ENCODE results near the gene CLK1.
"Not testable (repeated sequence)": the region's sequence is repeated elsewhere in the genome, so short reads cannot be mapped to it uniquely, and the experiment has no call there.

The CLK1 gene

GRCh38 chr2:200850512-200851256 lies 13.8 kb downstream of the CLK1 start:
- no peak for DNase-seq

GRCh38 chr2:200847939-200848338 lies 16.5 kb downstream of the CLK1 start:
- no peak for DNase-seq

- DNase-seq: no peak
These were observed 17.2 kb downstream of the CLK1 start for GRCh38 chr2:200847269-200847668.

GRCh38 chr2:200845669-200846325 lies 18.7 kb downstream of the CLK1 start:
- peak; percentile 38 for DNase-seq

GRCh38 chr2:200845194-200845593 lies 19.3 kb downstream of the CLK1 start:
- DNase-seq: no peak

- DNase-seq: no peak
These were observed 20.2 kb downstream of the CLK1 start for GRCh38 chr2:200843993-200844948.

- no peak for DNase-seq
These were observed 24.9 kb downstream of the CLK1 start for GRCh38 chr2:200839513-200839912.

- no peak for DNase-seq
These were observed 29.8 kb downstream of the CLK1 start for GRCh38 chr2:200834701-200835100.

GRCh38 chr2:200829258-200829655 lies 35.2 kb downstream of the CLK1 start:
- no peak for DNase-seq

- DNase-seq: no peak
These were observed 35.7 kb downstream of the CLK1 start for GRCh38 chr2:200828572-200829257.

DNA sequence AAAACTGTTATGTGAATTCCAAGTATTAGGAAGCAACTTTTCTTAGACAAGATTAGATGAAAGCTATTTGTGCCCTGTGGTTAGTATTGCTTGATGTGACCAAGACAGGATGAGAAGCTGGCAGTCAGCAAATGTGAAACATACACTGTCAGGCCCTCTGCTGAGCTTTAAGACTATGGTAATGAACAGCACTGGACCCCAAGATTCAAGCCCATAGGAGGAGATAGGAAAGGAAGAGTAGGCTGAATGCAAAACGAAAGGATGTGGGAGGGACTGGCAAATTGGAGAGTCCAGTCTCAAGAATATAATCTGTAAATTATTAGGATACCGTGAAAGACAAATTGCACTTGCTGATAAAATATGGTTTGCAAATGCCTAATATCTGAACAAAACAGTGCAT lies 36.4 kb downstream of the CLK1 start:
- DNase-seq: no peak

GRCh38 chr2:200821686-200822245 lies 42.7 kb downstream of the CLK1 start:
- no peak for DNase-seq

DNA sequence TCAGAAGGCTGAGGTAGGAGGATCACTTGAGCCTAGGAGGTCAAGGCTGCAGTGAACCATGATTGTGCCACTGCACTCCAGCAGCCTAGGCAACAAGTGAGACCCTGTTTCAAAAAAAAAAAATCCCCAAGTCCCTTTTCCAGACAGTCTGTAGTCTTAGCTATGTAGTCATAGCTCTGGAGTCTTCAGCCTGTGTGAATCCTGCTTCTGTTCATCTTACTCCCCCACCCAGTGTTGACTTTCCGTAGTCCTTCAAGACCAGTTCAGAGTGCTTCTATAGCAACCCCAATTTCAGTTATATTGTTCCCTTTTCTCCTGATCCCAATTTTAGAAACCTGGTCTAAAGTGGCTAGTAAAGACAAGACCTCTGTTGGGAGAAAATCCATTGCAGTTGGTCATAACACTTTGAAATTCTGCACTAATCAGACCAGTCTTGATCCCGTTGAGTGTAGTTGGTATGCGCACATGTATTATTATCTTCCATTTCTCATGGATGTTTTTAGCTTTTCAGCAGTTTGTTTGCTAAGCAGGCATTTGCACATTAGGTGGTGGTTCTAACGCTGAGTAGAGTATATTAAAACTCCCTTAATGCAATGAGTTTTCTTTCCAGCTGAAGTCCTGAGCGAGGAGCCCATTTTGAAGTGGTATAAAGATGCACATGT lies 43.8 kb downstream of the CLK1 start:
- no peak for DNase-seq

GRCh38 chr2:200818732-200819131 lies 45.7 kb downstream of the CLK1 start:
- DNase-seq: not testable (repeated sequence)

DNA sequence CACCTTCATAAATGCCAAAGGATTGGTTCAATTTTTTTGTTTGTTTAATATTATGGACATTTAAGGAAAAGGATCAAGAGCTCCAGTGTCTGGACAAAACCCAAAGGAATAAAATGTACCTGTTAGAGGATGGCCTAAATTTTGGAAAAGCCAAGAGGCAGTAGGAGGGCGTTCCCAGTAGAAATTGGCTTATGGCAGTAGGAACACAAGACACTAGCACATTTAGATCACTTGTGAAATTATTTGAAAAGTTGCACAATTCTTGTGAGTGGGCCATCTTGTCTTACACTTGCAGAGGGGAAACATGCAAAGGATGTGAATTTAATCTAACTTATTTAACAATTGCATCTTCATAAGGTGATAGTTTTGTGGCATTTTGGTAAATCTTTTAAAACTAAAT lies 49.5 kb downstream of the CLK1 start:
- peak; percentile 37 for DNase-seq

GRCh38 chr2:200814276-200814815 lies 50.1 kb downstream of the CLK1 start:
- no peak for DNase-seq

DNA sequence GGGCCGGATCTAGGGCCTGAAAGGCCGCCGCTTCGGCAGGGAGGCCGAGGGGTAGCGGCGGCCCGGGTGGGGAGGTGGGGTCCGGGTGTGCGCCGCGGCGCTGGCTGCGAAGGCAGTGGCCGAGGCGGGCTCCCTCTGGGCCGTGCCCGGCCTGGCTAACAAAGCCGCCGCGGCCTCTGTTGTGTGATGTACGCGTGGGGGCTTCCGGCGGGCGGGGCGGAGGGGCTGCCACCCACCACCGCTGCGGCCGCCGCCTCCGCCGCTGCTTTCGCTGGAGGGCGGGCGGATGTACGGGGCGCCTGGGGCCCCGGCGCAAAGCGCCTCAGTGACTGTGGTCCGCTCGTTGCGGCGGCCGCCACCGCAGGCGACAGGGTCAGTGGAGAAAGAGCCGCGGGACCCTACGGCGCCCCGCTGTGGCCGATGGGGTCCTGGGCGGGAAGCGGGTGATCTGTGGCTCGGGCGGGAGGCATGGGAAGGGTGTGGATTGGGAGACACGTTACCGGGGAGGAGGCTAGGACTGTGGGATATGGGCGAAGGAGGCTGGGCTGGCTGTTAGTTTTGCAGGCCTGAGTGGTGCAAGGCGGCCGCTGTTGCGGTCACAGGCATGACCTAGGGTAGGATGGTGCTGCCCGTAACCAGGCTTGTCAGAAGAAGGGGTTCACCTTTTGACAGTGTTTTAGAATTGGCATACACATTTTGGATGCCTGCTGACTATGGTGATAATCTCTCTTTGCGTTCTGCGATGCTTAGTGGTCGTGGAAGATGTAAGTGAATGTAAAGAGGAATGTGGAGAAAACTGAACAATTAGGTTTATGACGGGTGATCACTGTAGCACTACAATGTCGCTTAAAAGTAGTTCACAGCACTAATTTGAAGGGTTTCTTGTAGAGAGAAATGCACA lies 52.1 kb downstream of the CLK1 start:
- DNase-seq: peak; percentile 85

DNA sequence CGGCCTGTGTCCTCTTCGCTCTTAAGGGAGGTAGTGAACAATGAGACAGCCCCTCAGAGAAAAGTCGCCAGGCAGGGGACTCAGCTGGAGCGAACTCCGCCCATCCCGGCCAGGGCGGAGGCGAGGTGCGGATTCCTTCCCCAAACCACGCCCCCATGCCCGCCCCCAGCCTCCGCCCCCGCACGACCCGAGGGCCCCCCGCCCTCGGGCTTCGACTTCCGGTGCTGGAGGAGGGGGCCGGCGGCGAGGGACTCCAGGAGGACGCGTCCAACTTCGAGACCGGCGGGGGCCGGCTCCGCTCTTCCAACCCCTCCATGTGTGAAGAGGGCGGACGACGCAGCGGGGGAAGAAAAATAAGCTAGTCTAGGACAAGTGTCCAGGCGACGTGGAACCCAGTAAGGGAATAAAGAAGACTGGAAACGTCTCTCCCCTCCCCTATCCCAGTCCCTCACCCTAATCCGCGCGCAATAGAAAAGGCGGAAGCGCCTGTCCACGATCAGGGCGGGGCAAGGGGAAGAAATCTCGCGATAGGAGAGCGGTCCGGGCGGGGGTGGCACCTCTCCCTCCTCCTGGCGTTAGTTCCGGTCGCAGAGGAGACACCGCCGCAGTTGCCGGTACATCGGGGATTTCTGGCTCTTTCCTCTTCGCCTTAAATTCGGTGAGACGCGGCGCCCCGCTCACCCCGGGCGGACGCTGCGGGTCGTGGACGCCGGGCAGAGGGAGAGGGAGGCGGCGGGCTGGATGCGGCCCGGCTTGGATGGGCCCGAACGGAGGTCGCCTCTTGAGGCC lies 52.9 kb downstream of the CLK1 start, which contains the start of gene BZW1:
Gene BZW1, plus strand, starts transcription at position 578 of the 789 bp plus-strand sequence. CDS start 1,308 bp downstream, outside the sequence.
- DNase-seq: peak; percentile 99

GRCh38 chr2:200810998-200811332 lies 53.5 kb downstream of the CLK1 start:
- no peak for DNase-seq

All from hematopoietic multipotent progenitor cell treated with erythropoietin and hydrocortisone succinate and interleukin-3 and kit ligand, for 4 days (in vitro differentiated cells).